GM12878 (cell line): ENCODE data around the gene REEP6. TPM values are rescaled to one million over a fixed set of nuclear protein-coding genes. Genes with fewer than 3 reads are reported as not detected.

Source experiments
- ATAC-seq: fragments of 200-7000 bp; cut with Tn5 transposase; 3 replicates; pipeline ENCODE4 v1.9.1; 2020; ENCODE audit warnings: mild to moderate bottlenecking, moderate library complexity
- BruUV-seq: library from RNA; stranded (reverse); fragments of 400-500 nt; replicated peaks from 2 replicates; lab custom pipeline; 2021; lab: Mats Ljungman, UMichigan
- CTCF ChIA-PET: fragments of 300-600 bp; sonication (Branson Sonifier 250); formaldehyde crosslinking; extraction: SDS; loops from one replicate; lab custom pipeline; 2021; ENCODE audit warnings: inconsistent platforms; lab: Yijun Ruan, JAX
- POLR2A ChIA-PET: fragments of 350-600 bp; formaldehyde crosslinking; extraction: SDS; loops from one replicate; lab custom pipeline; 2021; ENCODE audit warnings: inconsistent platforms; lab: Charles Lee
- RAD21 ChIA-PET: fragments of 300-600 bp; sonication (Branson Sonifier 250); formaldehyde crosslinking; loops from one replicate; lab custom pipeline; 2023; ENCODE audit warnings: antibody characterized with exemption; ENCODE audit not compliant: unreplicated experiment; lab: Charles Lee
- SMC1A ChIA-PET: fragments of 300-600 bp; sonication (Branson Sonifier 250); formaldehyde crosslinking; loops from one replicate; lab custom pipeline; 2023; ENCODE audit not compliant: unreplicated experiment, uncharacterized antibody; lab: Charles Lee
- DNase-seq: peaks from one replicate; pipeline ENCODE4 v3.0.0-alpha.2; 2011; ENCODE audit warnings: low read depth, low spot score
- FAIRE-seq: peaks from 3 replicates; lab custom pipeline; 2011; peaks lifted over from hg19 to GRCh38; lab: Jason Lieb, UNC
- H2AFZ ChIP-seq: 2 replicates; pipeline ENCODE4 v1.6.0; 2011; ENCODE audit warnings: low read depth, low read length, control low read depth; ENCODE audit not compliant: control insufficient read depth
- H3K27ac ChIP-seq: 2 replicates; pipeline ENCODE4 v1.5.1; 2011; ENCODE audit warnings: control low read depth; ENCODE audit not compliant: control insufficient read depth, insufficient read depth
- H3K27me3 ChIP-seq, 2 experiments: replicated peaks in 1 of 2; 2 replicates each; pipeline versions ENCODE4 v1.6.0 to v1.6.1; 2011; ENCODE audit warnings: low read length in 1 of 2; ENCODE audit not compliant: control insufficient read depth in 2 of 2, insufficient read depth in 2 of 2
- H3K36me3 ChIP-seq, 2 experiments: 2 replicates each; pipeline ENCODE4 v1.5.1; 2011; ENCODE audit warnings: low read length in 1 of 2; ENCODE audit not compliant: control insufficient read depth in 2 of 2, insufficient read depth in 2 of 2
- H3K4me1 ChIP-seq: 2 replicates; pipeline ENCODE4 v1.6.1; 2011; ENCODE audit warnings: mild to moderate bottlenecking, low read length, moderate library complexity, mixed read lengths; ENCODE audit not compliant: control insufficient read depth, insufficient read depth
- H3K4me2 ChIP-seq: 2 replicates; pipeline ENCODE4 v1.6.0; 2011; ENCODE audit warnings: control low read depth; ENCODE audit not compliant: control insufficient read depth, insufficient read depth
- H3K4me3 ChIP-seq: fragments of 200-600 bp; sonication (generic); 2 replicates; pipeline ENCODE4 v1.5.1; 2016
- H3K79me2 ChIP-seq: 2 replicates; pipeline ENCODE4 v1.6.0; 2011; ENCODE audit warnings: low read length; ENCODE audit not compliant: control insufficient read depth, insufficient read depth
- H3K9ac ChIP-seq: 2 replicates; pipeline ENCODE4 v1.8.0; 2011; ENCODE audit warnings: low read length, control low read depth, mixed read lengths; ENCODE audit not compliant: control insufficient read depth, insufficient read depth
- H3K9me3 ChIP-seq: replicated peaks from 3 replicates; pipeline ENCODE4 v1.5.1; 2011; ENCODE audit warnings: mild to moderate bottlenecking, low read length; ENCODE audit not compliant: control insufficient read depth, insufficient read depth
- H4K20me1 ChIP-seq: 2 replicates; pipeline ENCODE4 v1.6.0; 2011; ENCODE audit not compliant: control insufficient read depth, insufficient read depth
- BHLHE40 ChIP-seq, 2 experiments: fragments of 450-650 bp in 1 of 2; IDR thresholded peaks; 2 replicates each; pipeline ENCODE4 v1.6.1; 2011 to 2017; ENCODE audit warnings: low read depth in 2 of 2, borderline replicate concordance in 1 of 2, improper control_type of control experiment in 1 of 2, low read length in 1 of 2, mild to moderate bottlenecking in 1 of 2
- CUX1 ChIP-seq: IDR thresholded peaks from 2 replicates; pipeline ENCODE4 v1.6.1; 2012; ENCODE audit warnings: improper control_type of control experiment, low read depth, low read length; ENCODE audit not compliant: insufficient replicate concordance
- IRF3 ChIP-seq: fragments of 450-650 bp; IDR thresholded peaks from 2 replicates; pipeline ENCODE4 v1.6.1; 2014; ENCODE audit warnings: mild to moderate bottlenecking
- JUND ChIP-seq: IDR thresholded peaks from 2 replicates; pipeline ENCODE4 v1.6.1; 2012; ENCODE audit warnings: low read depth, mild to moderate bottlenecking, low read length, improper control_type of control experiment, moderate library complexity
- MEF2B ChIP-seq: fragments of 450-650 bp; IDR thresholded peaks from 2 replicates; pipeline ENCODE4 v1.6.1; 2018; ENCODE audit warnings: mild to moderate bottlenecking, moderate library complexity; ENCODE audit not compliant: partially characterized antibody, poor library complexity, severe bottlenecking
- MTA2 ChIP-seq: fragments of 450-650 bp; IDR thresholded peaks from 2 replicates; pipeline ENCODE4 v1.6.1; 2016; ENCODE audit warnings: low read depth, mild to moderate bottlenecking, moderate library complexity
- MTA3 ChIP-seq: IDR thresholded peaks from 2 replicates; pipeline ENCODE4 v1.6.1; 2012; ENCODE audit warnings: low read length, inconsistent platforms, borderline replicate concordance
- SMAD5 ChIP-seq: IDR thresholded peaks from 2 replicates; pipeline ENCODE4 v1.6.1; 2016; ENCODE audit warnings: antibody characterized with exemption, low read depth
- SMARCA5 ChIP-seq: fragments of 450-650 bp; IDR thresholded peaks from 2 replicates; pipeline ENCODE4 v1.6.1; 2017; ENCODE audit warnings: mild to moderate bottlenecking
- SUPT20H ChIP-seq: IDR thresholded peaks from 2 replicates; pipeline ENCODE4 v1.6.1; 2011; ENCODE audit warnings: low read depth, mild to moderate bottlenecking, low read length, moderate library complexity, borderline replicate concordance; ENCODE audit not compliant: control insufficient read depth
- YBX1 ChIP-seq: fragments of 450-650 bp; IDR thresholded peaks from 2 replicates; pipeline ENCODE4 v1.6.1; 2016; ENCODE audit warnings: antibody characterized with exemption
- WGBS: methylation state at CpG from one replicate; pipeline ENCODE4 v1.1.6; 2016; ENCODE audit warnings: low lambda C conversion rate; ENCODE audit not compliant: insufficient replicate concordance, insufficient coverage; ENCODE audit errors: missing lambda C conversion rate; 5-methylcytosine and 5-hydroxymethylcytosine counted together
- in situ Hi-C: fragments of 300-500 bp; cut with MboI; formaldehyde crosslinking; loops from 9 replicates; pipeline ENCODE4 v1.14.3; 2018; ENCODE audit warnings: mixed read lengths
- intact Hi-C: fragments of 100-400 bp; cut with micrococcal nuclease; formaldehyde crosslinking; loops from one replicate; pipeline ENCODE4 v1.14.2; 2022; ENCODE audit not compliant: unreplicated experiment
- polyA plus RNA-seq, 11 experiments: library from polyadenylated mRNA; depleted of rRNA in 4 of 11; unstranded in 6 of 11; stranded (reverse) in 5 of 11; fragments of >200 nt; fragmentation: Nextera tagmentation in 4 of 11; fragmentation: Illumina TruSeq in 1 of 11; extraction: Ambion mirVana in 4 of 11; extraction: Trizol in 1 of 11; gene quantifications; 1 replicate in 1 of 11; 2 replicates in 10 of 11; pipeline versions ENCODE4 v1.2.1 to v1.2.3, GENCODE V29; 2011 to 2016; ENCODE audit warnings: inconsistent platforms in 2 of 11, missing spikeins in 2 of 11, low read depth in 1 of 11
- total RNA-seq, 4 experiments: library from RNA; depleted of rRNA in 3 of 4; stranded (reverse); fragments of >200 nt in 3 of 4; fragmentation: Illumina TruSeq in 1 of 4; extraction: Trizol in 1 of 4; gene quantifications; 2 replicates each; pipeline versions ENCODE4 v1.2.1 to v1.2.3, GENCODE V29; 2013 to 2021
- TF ChIP-seq, protein P1 (sequence below): fragments of 450-650 bp; IDR thresholded peaks from 2 replicates; pipeline ENCODE4 v1.6.1; 2018; ENCODE audit warnings: mild to moderate bottlenecking, low read depth, moderate library complexity; ENCODE audit not compliant: partially characterized antibody

The REEP6 gene
- total and polyA plus RNA-seq, 10 of the 15 experiments (the other 5 are each of a cell fraction or from before 2014, with no cell fraction given), result 0.06 to 1.1 (median 0.39) TPM; not detected in 2

GRCh38 chr19:1507192-1507660 lies 16.2 kb downstream of the REEP6 start:
- H3K27ac ChIP-seq, result no peak overlapping the region
- ATAC-seq (no peak), DNase-seq (no peak), FAIRE-seq (no peak)
- RAD21 ChIA-PET, result no interaction called here
- H3K4me3 ChIP-seq, result no peak overlapping the region
- H3K27me3 ChIP-seq, result no peaks in the 10 kb centered on the region; a peak in 2 of 4 replicates
- no peaks in the 10 kb centered on the region for H3K4me1 ChIP-seq
- H3K9me3 ChIP-seq, result no peaks in the 10 kb centered on the region; the same call in 2 of the 3 replicates
- H3K9ac ChIP-seq, result no peak overlapping the region
- SMC1A ChIA-PET, result no interaction called here
- H2AFZ ChIP-seq, result peak overlapping the region; percentile 7; the same call in 1 of the 2 replicates
- no peaks in the 10 kb centered on the region for H4K20me1 ChIP-seq
- TF ChIP-seq JUND (no peak), SMAD5 (no peak), SUPT20H (no peak), YBX1 (no peak), MEF2B (no peak), MTA2 (no peak), BHLHE40 (IDR thresholded peaks at IDR 0.05; ENCODE audit: borderline replicate concordance in 1 of 2, low read depth in 2 of 2, low read length in 1 of 2) (no peak), MTA3 (no peak), SMARCA5 (no peak), IRF3 (no peak), CUX1 (no peak)
- TF ChIP-seq, protein P1, sequence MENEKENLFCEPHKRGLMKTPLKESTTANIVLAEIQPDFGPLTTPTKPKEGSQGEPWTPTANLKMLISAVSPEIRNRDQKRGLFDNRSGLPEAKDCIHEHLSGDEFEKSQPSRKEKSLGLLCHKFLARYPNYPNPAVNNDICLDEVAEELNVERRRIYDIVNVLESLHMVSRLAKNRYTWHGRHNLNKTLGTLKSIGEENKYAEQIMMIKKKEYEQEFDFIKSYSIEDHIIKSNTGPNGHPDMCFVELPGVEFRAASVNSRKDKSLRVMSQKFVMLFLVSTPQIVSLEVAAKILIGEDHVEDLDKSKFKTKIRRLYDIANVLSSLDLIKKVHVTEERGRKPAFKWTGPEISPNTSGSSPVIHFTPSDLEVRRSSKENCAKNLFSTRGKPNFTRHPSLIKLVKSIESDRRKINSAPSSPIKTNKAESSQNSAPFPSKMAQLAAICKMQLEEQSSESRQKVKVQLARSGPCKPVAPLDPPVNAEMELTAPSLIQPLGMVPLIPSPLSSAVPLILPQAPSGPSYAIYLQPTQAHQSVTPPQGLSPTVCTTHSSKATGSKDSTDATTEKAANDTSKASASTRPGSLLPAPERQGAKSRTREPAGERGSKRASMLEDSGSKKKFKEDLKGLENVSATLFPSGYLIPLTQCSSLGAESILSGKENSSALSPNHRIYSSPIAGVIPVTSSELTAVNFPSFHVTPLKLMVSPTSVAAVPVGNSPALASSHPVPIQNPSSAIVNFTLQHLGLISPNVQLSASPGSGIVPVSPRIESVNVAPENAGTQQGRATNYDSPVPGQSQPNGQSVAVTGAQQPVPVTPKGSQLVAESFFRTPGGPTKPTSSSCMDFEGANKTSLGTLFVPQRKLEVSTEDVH, result no peak
- CTCF ChIA-PET, result no interaction called here
- intact Hi-C loops (no loop called here), in situ Hi-C loops (no loop called here)
- no peaks in the 10 kb centered on the region for H3K79me2 ChIP-seq
- no peaks in the 10 kb centered on the region for H3K36me3 ChIP-seq
- WGBS, result 74% methylated on average over 22 of the region's 23 CpGs
- no TSS peak for BruUV-seq
- H3K4me2 ChIP-seq, result no peak overlapping the region
- POLR2A ChIA-PET, result no interaction called here
